Keratinocyte (primary cell): ENCODE measurements around the gene NMT1. TPM values are rescaled to one million over a fixed set of nuclear protein-coding genes. Genes with fewer than 3 reads are reported as not detected.
A peak's percentile ranks its signal among the peaks of the same experiment; 100 is the strongest.

Experiments
- DNase-seq: peaks from one replicate; pipeline ENCODE4 v3.0.0-alpha.2; 2011; ENCODE audit warnings: low read depth, missing footprints, low spot score
- FAIRE-seq: peaks from 2 replicates; lab custom pipeline; 2011; peaks lifted over from hg19 to GRCh38; lab: Jason Lieb, UNC
- H2AFZ ChIP-seq: 2 replicates; pipeline ENCODE4 v1.6.0; 2012; ENCODE audit warnings: low read length, control low read depth, inconsistent platforms; ENCODE audit not compliant: control insufficient read depth
- H3K27ac ChIP-seq: 2 replicates; pipeline ENCODE4 v1.5.1; 2011; ENCODE audit warnings: low read length; ENCODE audit not compliant: control insufficient read depth, insufficient read depth
- H3K27me3 ChIP-seq: 3 replicates; pipeline ENCODE4 v1.6.0; 2011; ENCODE audit warnings: low read length; ENCODE audit not compliant: control insufficient read depth, insufficient read depth; ENCODE audit errors: extremely low read depth
- H3K36me3 ChIP-seq, 2 experiments: 2 replicates in 1 of 2; 3 replicates in 1 of 2; pipeline ENCODE4 v1.5.1; 2011; ENCODE audit warnings: low read length in 2 of 2, mild to moderate bottlenecking in 1 of 2; ENCODE audit not compliant: control insufficient read depth in 2 of 2, insufficient read depth in 2 of 2; ENCODE audit errors: extremely low read depth in 1 of 2
- H3K4me1 ChIP-seq: 3 replicates; pipeline ENCODE4 v1.5.1; 2011; ENCODE audit warnings: low read length; ENCODE audit not compliant: control insufficient read depth, insufficient read depth; ENCODE audit errors: extremely low read depth
- H3K4me2 ChIP-seq: 3 replicates; pipeline ENCODE4 v1.6.0; 2011; ENCODE audit warnings: low read depth, low read length; ENCODE audit not compliant: control insufficient read depth, insufficient read depth; ENCODE audit errors: extremely low read depth
- H3K4me3 ChIP-seq, 3 experiments: fragments of 200-600 bp in 1 of 3; sonication (generic) in 1 of 3; 2 replicates in 2 of 3; 3 replicates in 1 of 3; pipeline ENCODE4 v1.5.1; 2011 to 2016; ENCODE audit warnings: low read length in 3 of 3, mild to moderate bottlenecking in 3 of 3, control low read depth in 2 of 3, inconsistent platforms in 1 of 3, low read depth in 1 of 3, mixed read lengths in 1 of 3, mixed run types in 1 of 3, moderate library complexity in 1 of 3; ENCODE audit not compliant: control insufficient read depth in 2 of 3, insufficient read depth in 2 of 3; ENCODE audit errors: extremely low read depth in 1 of 3
- H3K79me2 ChIP-seq: 2 replicates; pipeline ENCODE4 v1.6.0; 2012; ENCODE audit warnings: low read length; ENCODE audit not compliant: control insufficient read depth, insufficient read depth
- H3K9ac ChIP-seq: 3 replicates; pipeline ENCODE4 v1.6.0; 2011; ENCODE audit warnings: low read length; ENCODE audit not compliant: control insufficient read depth, insufficient read depth; ENCODE audit errors: extremely low read depth
- H3K9me1 ChIP-seq: 3 replicates; pipeline ENCODE4 v1.6.0; 2011; ENCODE audit warnings: low read length; ENCODE audit not compliant: control insufficient read depth, insufficient read depth; ENCODE audit errors: extremely low read depth
- H3K9me3 ChIP-seq: 2 replicates; pipeline ENCODE4 v1.5.1; 2012; ENCODE audit warnings: low read depth, low read length; ENCODE audit not compliant: control insufficient read depth
- H4K20me1 ChIP-seq: 3 replicates; pipeline ENCODE4 v1.6.0; 2011; ENCODE audit warnings: low read length; ENCODE audit not compliant: control insufficient read depth, insufficient read depth; ENCODE audit errors: extremely low read depth
- CTCF ChIP-seq, 3 experiments: IDR thresholded peaks in 1 of 3; conservative IDR thresholded peaks in 1 of 3; optimal IDR thresholded peaks in 1 of 3; 2 replicates in 2 of 3; 3 replicates in 1 of 3; pipeline versions ENCODE3 to v1.5.1; 2011; ENCODE audit warnings: low read length in 3 of 3, mild to moderate bottlenecking in 3 of 3, moderate library complexity in 2 of 3, control low read depth in 1 of 3, inconsistent platforms in 1 of 3; ENCODE audit not compliant: insufficient read depth in 2 of 3; ENCODE audit errors: extremely low read depth in 1 of 3
- EZH2 ChIP-seq: IDR thresholded peaks from one replicate; pipeline ENCODE4 v1.6.1; 2012; ENCODE audit warnings: inconsistent platforms, mild to moderate bottlenecking, low read length, moderate library complexity
- dilution Hi-C: fragments of 300-500 bp; cut with MboI; formaldehyde crosslinking; loops from one replicate; pipeline ENCODE4 v1.7.0; 2020; ENCODE audit warnings: low sequenced_read_pairs; ENCODE audit not compliant: extremely low pct_ligation_motif_present
- polyA plus RNA-seq, 5 experiments: library from polyadenylated mRNA; depleted of rRNA in 3 of 5; stranded (reverse) in 3 of 5; stranded (forward) in 1 of 5; unstranded in 1 of 5; fragments of >200 nt; gene quantifications; 1 replicate in 1 of 5; 2 replicates in 3 of 5; 3 replicates in 1 of 5; pipeline versions ENCODE4 v1.2.1 to v1.2.3, GENCODE V29; 2011 to 2012; ENCODE audit warnings: missing spikeins in 2 of 5, low read depth in 1 of 5, low replicate concordance in 1 of 5

The NMT1 gene
- polyA plus RNA-seq, 1 donor (not counting 4 experiments of a cell fraction or from before 2014, with no cell fraction given): 101 TPM

- TF ChIP-seq CTCF (optimal IDR thresholded peaks at IDR 0.05 in 1 of 3, IDR thresholded peaks at IDR 0.05 in 1 of 3, conservative IDR thresholded peaks at IDR 0.05 in 1 of 3; ENCODE audit: extremely low read depth in 1 of 3, insufficient read depth in 2 of 3, low read length in 3 of 3): no peak
- no peak for TF ChIP-seq EZH2
- Histone ChIP-seq H3K9ac (no peak overlapping the region), H3K9me1 (no peaks in the 10 kb centered on the region), H3K36me3 (peaks cover 38 to 41% of the 10 kb centered on the region in 2 experiments), H3K27ac (no peak overlapping the region), H3K79me2 (no peaks in the 10 kb centered on the region), H3K4me3 (no peak overlapping the region), H3K4me2 (no peak overlapping the region), H3K4me1 (peaks cover 42% of the 10 kb centered on the region), H3K27me3 (no peaks in the 10 kb centered on the region), H2AFZ (no peak overlapping the region), H4K20me1 (no peaks in the 10 kb centered on the region), H3K9me3 (peaks cover 2% of the 10 kb centered on the region)
- dilution Hi-C loops: no loop called here
- FAIRE-seq: no peak
- DNase-seq: no peak
These were observed 35.8 kb downstream of the NMT1 start for GRCh38 chr17:45096926-45097325.

GRCh38 chr17:45098081-45098868 lies 37.2 kb downstream of the NMT1 start:
- H3K9ac ChIP-seq: peak overlapping the region; percentile 10
- peaks cover 42% of the 10 kb centered on the region for H3K4me1 ChIP-seq
- no peaks in the 10 kb centered on the region for H3K79me2 ChIP-seq
- no peaks in the 10 kb centered on the region for H3K27me3 ChIP-seq
- H3K9me3 ChIP-seq: no peaks in the 10 kb centered on the region
- no peak overlapping the region for H3K4me2 ChIP-seq
- no peak overlapping the region for H2AFZ ChIP-seq
- TF ChIP-seq EZH2: no peak
- TF ChIP-seq CTCF (optimal IDR thresholded peaks at IDR 0.05 in 1 of 3, IDR thresholded peaks at IDR 0.05 in 1 of 3, conservative IDR thresholded peaks at IDR 0.05 in 1 of 3; ENCODE audit: extremely low read depth in 1 of 3, insufficient read depth in 2 of 3, low read length in 3 of 3): no peak
- H3K9me1 ChIP-seq: no peaks in the 10 kb centered on the region
- dilution Hi-C loops: no loop called here
- H3K4me3 ChIP-seq: no peak overlapping the region
- no peaks in the 10 kb centered on the region for H4K20me1 ChIP-seq
- no peak for DNase-seq
- H3K36me3 ChIP-seq: peaks cover 43 to 44% of the 10 kb centered on the region in 2 experiments
- FAIRE-seq: peak; percentile 49
- peak overlapping the region; percentile 37 for H3K27ac ChIP-seq
